ENCODE data around the gene SYT5.

Gene SYT5

GRCh38 chr19:55145232-55145631 is 34.9 kb downstream of the SYT5 start:
- no peak for DNase-seq

GRCh38 chr19:55141696-55142095 is 38.4 kb downstream of the SYT5 start:
- DNase-seq: no peak

- DNase-seq: no peak
Measured at GRCh38 chr19:55137915-55138314, 42.2 kb downstream of the SYT5 start.

GRCh38 chr19:55136399-55137102 is 43.5 kb downstream of the SYT5 start:
- no peak for DNase-seq

GRCh38 chr19:55134736-55135135 is 45.4 kb downstream of the SYT5 start:
- no peak for DNase-seq

GRCh38 chr19:55133639-55134444 is 46.2 kb downstream of the SYT5 start:
- no peak for DNase-seq

GRCh38 chr19:55132453-55133129 is 47.5 kb downstream of the SYT5 start:
- no peak for DNase-seq

- DNase-seq: no peak
Measured at GRCh38 chr19:55131421-55131820, 48.7 kb downstream of the SYT5 start.

Measured in COR-L47 (cell line).